Activated CD4-positive, CD25-positive, alpha-beta regulatory T cell (primary cell): Measurements from ENCODE around the gene HSD17B12.

Experiments
- DNase-seq, 4 experiments: peaks; one replicate each; lab custom pipeline; 2025; lab: John Stamatoyannopoulos, UW

Gene HSD17B12

GRCh38 chr11:43806976-43807375 lies 126.4 kb downstream of the HSD17B12 start:
- no peak for DNase-seq

- no peak for DNase-seq
Measured at GRCh38 chr11:43810929-43811596, 130.5 kb downstream of the HSD17B12 start.

GRCh38 chr11:43812471-43812870 lies 131.9 kb downstream of the HSD17B12 start:
- DNase-seq: no peak

DNA sequence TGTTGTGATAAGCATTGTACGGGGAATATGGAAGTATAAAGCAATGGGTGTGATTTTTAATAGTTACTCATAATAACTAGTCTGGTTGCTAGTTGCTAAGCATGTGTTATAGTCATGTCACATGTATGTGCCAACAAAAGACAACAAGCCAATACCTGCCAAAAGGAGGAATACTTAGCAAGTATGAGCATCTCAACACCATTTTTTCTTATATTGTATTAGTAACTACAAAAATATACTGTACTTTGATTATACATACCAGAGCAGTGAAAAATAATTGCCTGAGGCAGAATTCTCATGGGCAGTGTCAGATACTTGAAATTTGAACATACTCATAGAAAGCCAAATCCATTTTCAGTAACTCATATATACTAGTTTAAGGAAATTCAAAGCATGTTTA lies 137.7 kb downstream of the HSD17B12 start:
- no peak for DNase-seq

- no peak for DNase-seq
Measured at GRCh38 chr11:43819926-43820325, 139.4 kb downstream of the HSD17B12 start.

DNA sequence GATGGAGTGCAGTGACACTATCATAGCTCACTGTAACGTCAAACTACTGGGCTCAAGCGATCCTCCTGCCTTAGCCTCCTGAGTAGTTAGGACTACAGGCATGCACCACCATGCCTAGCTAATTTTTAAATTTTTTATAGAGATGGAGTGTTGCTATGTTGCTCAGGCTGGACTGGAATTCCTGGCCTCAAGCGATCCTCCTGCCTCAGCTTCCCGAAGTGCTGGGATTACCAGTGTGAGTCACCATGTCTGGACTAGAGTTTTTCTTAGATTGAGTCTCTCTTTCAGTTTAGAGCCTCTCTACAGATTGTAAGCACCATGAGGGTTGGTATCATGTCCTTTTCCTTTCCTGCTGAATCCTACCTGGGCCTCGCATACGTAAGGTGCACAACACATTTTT lies 142.8 kb downstream of the HSD17B12 start:
- no peak for DNase-seq

DNA sequence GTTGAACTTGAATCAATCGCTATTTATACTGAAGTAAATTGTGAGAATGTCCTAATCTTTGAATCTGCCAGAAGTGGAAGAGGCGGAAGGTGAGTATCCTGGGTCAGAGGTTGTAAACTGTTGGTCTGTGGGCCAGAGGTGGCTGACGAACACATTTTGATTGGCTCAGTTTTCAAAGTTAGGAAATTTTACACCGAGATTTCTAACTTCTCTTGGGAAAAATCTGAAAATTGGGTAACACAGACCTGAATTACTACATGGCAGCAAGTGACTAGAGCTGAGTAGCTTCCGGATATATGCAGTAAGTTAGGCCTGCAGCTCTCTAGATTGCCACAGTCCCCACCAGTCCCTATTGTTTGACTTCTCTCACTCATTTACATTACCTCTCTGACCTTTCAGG lies 143.3 kb downstream of the HSD17B12 start:
- DNase-seq: no peak

- no peak for DNase-seq
Measured at GRCh38 chr11:43825217-43825816, 144.8 kb downstream of the HSD17B12 start.

GRCh38 chr11:43830928-43831440 lies 150.4 kb downstream of the HSD17B12 start:
- DNase-seq: no peak

- no peak for DNase-seq
Measured at GRCh38 chr11:43832536-43832935, 152.0 kb downstream of the HSD17B12 start.

DNA sequence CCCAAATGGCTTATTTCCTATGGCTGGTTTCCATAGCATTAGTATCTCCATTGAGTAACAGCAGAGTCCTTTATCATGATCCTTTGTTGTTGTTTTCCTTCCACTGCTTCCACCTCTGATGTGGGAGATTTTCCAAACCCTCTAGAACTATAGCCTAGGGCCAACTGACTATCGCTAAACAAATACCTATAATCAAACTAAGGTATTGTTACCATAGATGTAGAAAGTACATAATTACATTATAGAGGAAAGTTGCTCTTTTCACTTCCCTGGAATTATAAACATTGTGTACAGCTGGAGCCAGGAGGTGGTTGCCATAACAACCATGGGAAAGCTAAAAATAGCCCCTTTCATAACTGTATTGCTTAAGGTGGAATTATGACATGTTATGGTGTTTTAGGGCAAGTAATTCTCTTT lies 153.1 kb downstream of the HSD17B12 start:
- DNase-seq: no peak

- DNase-seq: no peak
Measured at GRCh38 chr11:43834286-43834685, 153.7 kb downstream of the HSD17B12 start.

DNA sequence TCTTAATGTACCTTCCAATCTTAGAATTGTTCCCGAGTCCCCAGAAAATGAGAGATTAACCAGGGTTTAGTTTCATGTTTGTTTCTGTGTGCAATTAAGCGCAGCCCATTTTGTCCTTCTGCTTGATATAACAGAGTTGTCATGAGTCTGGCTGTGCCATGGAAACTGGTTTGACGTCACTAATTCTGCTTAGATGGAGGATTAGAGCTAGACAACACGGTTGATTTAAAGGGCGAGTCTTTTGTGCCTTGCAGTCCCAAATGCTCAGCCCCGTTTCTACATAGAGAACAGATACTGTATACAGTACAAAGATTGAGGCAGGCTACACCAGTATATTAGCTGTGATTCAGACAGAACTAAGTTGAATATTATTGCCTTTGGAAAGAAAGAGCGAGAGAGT lies 154.6 kb downstream of the HSD17B12 start:
- DNase-seq: no peak

GRCh38 chr11:43837879-43838278 lies 157.3 kb downstream of the HSD17B12 start:
- no peak for DNase-seq

GRCh38 chr11:43842021-43842420 lies 161.5 kb downstream of the HSD17B12 start:
- no peak for DNase-seq

DNA sequence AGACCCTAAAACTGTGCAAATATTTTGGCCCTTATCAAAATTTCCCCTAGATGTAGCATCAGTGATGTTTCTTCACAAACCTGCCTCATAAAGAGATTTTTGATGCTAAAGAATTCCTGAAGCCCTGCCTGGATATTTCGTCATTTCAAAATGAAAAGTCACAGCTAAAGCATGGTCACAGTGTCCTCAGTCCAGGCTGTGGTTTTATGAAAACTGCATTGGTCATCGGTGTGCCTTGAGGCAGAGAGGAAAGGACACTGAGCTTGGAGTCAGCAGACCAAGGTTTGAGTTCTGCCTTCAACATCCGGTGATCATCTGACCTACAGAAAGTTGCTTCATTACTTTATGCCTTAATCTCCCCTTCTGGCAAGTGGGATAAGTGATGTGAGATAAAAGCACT lies 165.3 kb downstream of the HSD17B12 start:
- no peak for DNase-seq

DNA sequence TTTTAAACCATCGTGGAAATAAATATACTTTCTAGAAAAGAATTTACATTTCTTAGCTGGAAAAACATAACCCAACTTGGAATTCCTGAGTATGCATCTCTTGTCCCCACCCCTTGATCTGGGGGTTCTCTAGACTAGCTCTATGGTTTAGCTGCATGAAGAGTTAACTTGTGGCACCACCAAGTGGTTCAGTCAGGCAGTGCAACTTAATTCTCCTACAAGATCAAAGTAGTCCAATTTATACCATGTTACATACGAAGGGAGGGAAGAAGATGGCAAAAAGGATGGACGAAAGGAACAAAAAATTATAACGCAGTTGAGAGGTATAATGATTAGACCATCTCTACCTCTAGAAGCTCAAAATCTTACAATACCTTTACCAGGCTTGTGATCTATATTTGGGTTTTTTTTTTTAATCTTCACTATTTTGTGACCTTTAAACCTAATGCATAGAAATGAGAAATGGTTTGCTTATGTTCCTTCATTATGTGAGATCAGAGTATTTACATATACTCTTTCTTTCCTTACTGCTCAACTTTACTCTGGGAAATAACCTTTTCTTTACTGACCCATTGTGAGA lies 171.6 kb downstream of the HSD17B12 start:
- peak in 3 of 4 experiments; percentile 5 to 31 (median 15) for DNase-seq

GRCh38 chr11:43853781-43854180 lies 173.2 kb downstream of the HSD17B12 start:
- no peak for DNase-seq

GRCh38 chr11:43856993-43857392 lies 176.5 kb downstream of the HSD17B12 start:
- no peak for DNase-seq

DNA sequence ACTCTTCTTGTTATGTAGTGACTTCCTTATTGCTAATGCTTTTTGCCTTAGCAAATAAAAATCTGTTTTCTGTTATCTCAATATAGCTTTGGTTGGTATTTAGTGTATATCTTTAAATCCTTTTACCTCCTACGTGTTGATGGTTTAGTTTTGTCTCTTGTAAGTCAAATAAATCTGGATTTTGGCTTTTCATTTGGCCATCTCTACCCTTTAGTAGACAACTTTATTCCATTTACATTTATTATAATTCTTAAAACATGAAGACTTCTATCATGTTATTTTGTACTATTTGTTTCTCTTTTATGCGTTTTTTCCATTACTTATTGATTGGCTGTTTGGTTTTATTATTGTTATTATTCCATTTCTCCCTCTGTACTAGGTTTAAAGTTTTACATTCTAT lies 180.6 kb downstream of the HSD17B12 start:
- DNase-seq: no peak

DNA sequence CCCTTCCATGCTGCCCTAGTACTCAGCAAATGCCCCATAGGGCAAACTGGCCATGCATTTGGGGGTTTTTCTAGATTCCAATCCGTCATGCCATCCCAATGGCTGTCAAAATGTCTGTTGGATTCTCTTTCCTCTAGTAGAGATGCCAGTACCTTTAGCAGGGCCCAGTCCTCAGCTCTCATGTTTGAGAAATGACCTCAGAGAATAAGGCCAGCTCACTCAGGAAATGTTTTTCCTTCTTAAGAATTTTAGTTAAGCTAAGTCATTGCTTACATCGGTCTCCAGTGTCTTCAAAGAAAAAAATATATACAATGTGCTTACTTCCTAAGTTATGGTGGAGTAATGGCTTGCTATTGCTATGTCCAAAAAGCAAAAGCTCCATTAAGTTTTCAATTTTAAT lies 186.0 kb downstream of the HSD17B12 start:
- no peak for DNase-seq

DNA sequence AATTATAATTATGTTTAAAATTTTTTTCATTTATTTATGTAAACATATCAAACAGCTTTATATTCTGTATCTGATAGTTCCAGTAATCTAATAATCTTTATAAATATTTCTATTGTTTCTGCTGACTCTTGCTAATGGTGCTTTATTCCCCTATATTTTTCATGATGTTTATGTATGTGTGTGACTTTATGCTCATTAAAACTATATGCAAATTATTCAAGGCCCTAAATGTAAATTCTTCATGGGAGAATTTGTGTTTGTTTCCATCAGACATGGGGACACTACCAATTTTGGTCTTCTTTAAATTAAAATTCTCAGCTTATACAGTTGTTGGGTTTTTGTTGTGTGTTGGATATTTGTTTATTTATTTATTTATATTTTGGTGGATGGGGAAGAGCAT lies 186.4 kb downstream of the HSD17B12 start:
- DNase-seq: no peak

GRCh38 chr11:43868852-43869567 lies 188.5 kb downstream of the HSD17B12 start:
- no peak for DNase-seq
